ENCODE results near the gene TGM1. TPM values are rescaled to one million over a fixed set of nuclear protein-coding genes. Genes with fewer than 3 reads are reported as not detected.
"Not testable (repeated sequence)": the region's sequence is repeated elsewhere in the genome, so short reads cannot be mapped to it uniquely, and the experiment has no call there.

The TGM1 gene
- total RNA-seq, 4 donors from 2014 or later: 566 to 1,879 (median 1,037) TPM

- Histone ChIP-seq H3K27me3 (no peaks in the 10 kb centered on the region), H3K4me1 (peaks cover 0 to 9% (median 0%) of the 10 kb centered on the region in 3 donors), H3K4me3 (no peak overlapping the region), H3K9me3 (no peaks in the 10 kb centered on the region), H3K36me3 (peaks cover 0 to 96% (median 10%) of the 10 kb centered on the region in 3 donors), H3K27ac (no peak overlapping the region)
- DNase-seq: no peak
- WGBS, 2 donors: 92 to 93% methylated on average over 7 of the region's 7 CpGs
- TF ChIP-seq POLR2A (IDR thresholded peaks at IDR 0.05) (no peak), CTCF (IDR thresholded peaks at IDR 0.05) (no peak)
- intact Hi-C loops (cut with DNase I): no loop called here
Measured at GRCh38 chr14:24204163-24205146, 58.5 kb downstream of the TGM1 start.

GRCh38 chr14:24203249-24203886 is 59.6 kb downstream of the TGM1 start:
- H3K36me3 ChIP-seq: peaks cover 0 to 94% (median 10%) of the 10 kb centered on the region in 3 donors
- intact Hi-C loops (cut with DNase I); H3K4me3 ChIP-seq; H3K27me3 ChIP-seq; H3K9me3 ChIP-seq; DNase-seq; H3K27ac ChIP-seq: not testable (repeated sequence)
- 89 to 92% methylated on average over 14 to 16 of the region's 16 CpGs for WGBS, 2 donors
- peaks cover 0 to 18% (median 0%) of the 10 kb centered on the region in 3 donors for H3K4me1 ChIP-seq

GRCh38 chr14:24202538-24202937 is 60.4 kb downstream of the TGM1 start:
- WGBS, 2 donors: 91% methylated on average over 8 of the region's 8 CpGs
- H3K36me3 ChIP-seq: peaks cover 0 to 85% (median 7%) of the 10 kb centered on the region in 3 donors
- H3K27ac ChIP-seq; H3K27me3 ChIP-seq; intact Hi-C loops (cut with DNase I); H3K4me3 ChIP-seq; DNase-seq; H3K9me3 ChIP-seq: not testable (repeated sequence)
- H3K4me1 ChIP-seq: peaks cover 0 to 23% (median 0%) of the 10 kb centered on the region in 3 donors

Small RNA genes within 50 kb of the gene (small RNA-seq; reads per million reads assigned to genes)
- gene CHMP4A: 0 to 0.60 (median 0) reads per million in 4 donors
- 0 to 0.21 (median 0) reads per million in 4 donors for gene MDP1

Other genes starting within 250 kb of the TGM1 start
- 1 to 10 TPM in 2 of 4 donors, under 1 TPM in 2; 0.38 to 1.2 (median 0.86) TPM for gene CARMIL3, start 211.2 kb downstream of the TGM1 start, total RNA-seq
- not detected for gene CPNE6, start 191.6 kb downstream of the TGM1 start, total RNA-seq
- 10 to 100 TPM; 10.5 to 13.5 (median 12.8) TPM for gene PCK2, start 168.9 kb downstream of the TGM1 start, total RNA-seq
- gene DCAF11, start 148.4 kb downstream of the TGM1 start, total RNA-seq: 100 to 1,000 TPM in 1 of 4 donors, 10 to 100 TPM in 3; 55.4 to 114 (median 79.3) TPM
- 1 to 10 TPM in 3 of 4 donors, under 1 TPM in 1; 0.79 to 4.5 (median 3.3) TPM for gene NRL, start 148.2 kb downstream of the TGM1 start, total RNA-seq
- gene FITM1, start 132.5 kb downstream of the TGM1 start, total RNA-seq: 1 to 10 TPM in 1 of 4 donors, under 1 TPM in 2, not detected in 1; 0.42 to 3.7 (median 0.95) TPM
- gene PSME1, start 127.0 kb downstream of the TGM1 start, total RNA-seq: 100 to 1,000 TPM; 100 to 256 (median 116) TPM
- 10 to 100 TPM in 3 of 4 donors, 1 to 10 TPM in 1; 6.0 to 12.1 (median 10.9) TPM for gene EMC9, start 121.6 kb downstream of the TGM1 start, total RNA-seq
- 100 to 1,000 TPM in 1 of 4 donors, 10 to 100 TPM in 3; 44.4 to 110 (median 77.2) TPM for gene PSME2, start 116.6 kb downstream of the TGM1 start, total RNA-seq
- 10 to 100 TPM; 26.8 to 35.6 (median 32.4) TPM for gene RNF31, start 115.7 kb downstream of the TGM1 start, total RNA-seq
- 10 to 100 TPM; 21.9 to 52.2 (median 45.9) TPM for gene IRF9, start 101.9 kb downstream of the TGM1 start, total RNA-seq
- gene REC8, start 91.1 kb downstream of the TGM1 start, total RNA-seq: 1 to 10 TPM in 3 of 4 donors, under 1 TPM in 1; 0.47 to 7.4 (median 3.0) TPM
- 10 to 100 TPM; 32.9 to 55.1 (median 40.4) TPM for gene IPO4, start 74.4 kb downstream of the TGM1 start, total RNA-seq
- gene TM9SF1, start 67.7 kb downstream of the TGM1 start, total RNA-seq: 10 to 100 TPM; 36.4 to 51.3 (median 44.6) TPM
- not detected for gene TSSK4, start 57.5 kb downstream of the TGM1 start, total RNA-seq
- 10 to 100 TPM; 23.6 to 80.7 (median 62.8) TPM for gene CHMP4A, start 49.7 kb downstream of the TGM1 start, total RNA-seq
- gene MDP1, start 47.1 kb downstream of the TGM1 start, total RNA-seq: 10 to 100 TPM in 2 of 4 donors, 1 to 10 TPM in 2; 1.4 to 12.4 (median 8.6) TPM
- gene NEDD8, start 30.8 kb downstream of the TGM1 start, total RNA-seq: 100 to 1,000 TPM in 3 of 4 donors, 10 to 100 TPM in 1; 93.1 to 182 (median 121) TPM
- 10 to 100 TPM; 18.5 to 47.7 (median 33.1) TPM for gene GMPR2, start 30.2 kb downstream of the TGM1 start, total RNA-seq
- gene TINF2, start 20.6 kb downstream of the TGM1 start, total RNA-seq: 10 to 100 TPM; 46.3 to 94.3 (median 56.1) TPM
- gene RABGGTA, start 8.4 kb upstream of the TGM1 start, total RNA-seq: 100 to 1,000 TPM in 2 of 4 donors, 10 to 100 TPM in 2; 68.9 to 171 (median 108) TPM
- gene DHRS1, start 36.6 kb upstream of the TGM1 start, total RNA-seq: 100 to 1,000 TPM in 2 of 4 donors, 10 to 100 TPM in 2; 81.6 to 164 (median 101) TPM
- gene NOP9, start 36.7 kb upstream of the TGM1 start, total RNA-seq: 10 to 100 TPM; 18.0 to 29.8 (median 25.0) TPM
- gene CIDEB, start 44.8 kb upstream of the TGM1 start, total RNA-seq: 10 to 100 TPM; 18.3 to 41.4 (median 30.4) TPM
- gene LTB4R2, start 47.0 kb upstream of the TGM1 start, total RNA-seq: 100 to 1,000 TPM in 3 of 4 donors, 10 to 100 TPM in 1; 66.0 to 169 (median 123) TPM
- gene LTB4R, start 48.3 kb upstream of the TGM1 start, total RNA-seq: 10 to 100 TPM; 47.9 to 99.9 (median 85.4) TPM
- 10 to 100 TPM in 2 of 4 donors, 1 to 10 TPM in 2; 3.1 to 23.1 (median 11.7) TPM for gene ADCY4, start 71.9 kb upstream of the TGM1 start, total RNA-seq
- 10 to 100 TPM; 10.3 to 21.4 (median 12.7) TPM for gene RIPK3, start 76.8 kb upstream of the TGM1 start, total RNA-seq
- gene NFATC4, start 105.0 kb upstream of the TGM1 start, total RNA-seq: 10 to 100 TPM in 2 of 4 donors, 1 to 10 TPM in 2; 2.7 to 22.5 (median 9.2) TPM
- 10 to 100 TPM in 3 of 4 donors, 1 to 10 TPM in 1; 4.7 to 14.7 (median 11.8) TPM for gene NYNRIN, start 135.8 kb upstream of the TGM1 start, total RNA-seq
- gene CBLN3, start 166.5 kb upstream of the TGM1 start, total RNA-seq: under 1 TPM in 3 of 4 donors, not detected in 1; 0.13 to 0.95 (median 0.85) TPM
- gene KHNYN, start 166.8 kb upstream of the TGM1 start, total RNA-seq: 10 to 100 TPM; 35.6 to 68.9 (median 42.9) TPM
- gene SDR39U1, start 179.6 kb upstream of the TGM1 start, total RNA-seq: 10 to 100 TPM; 16.1 to 36.0 (median 20.4) TPM
- 1 to 10 TPM in 1 of 4 donors, under 1 TPM in 1, not detected in 2; 0.53 to 2.7 TPM for gene CMA1, start 245.1 kb upstream of the TGM1 start, total RNA-seq